GM06990 (cell line): Measurements from ENCODE around the gene FGF12.

Source experiments
- DNase-seq: peaks from one replicate; pipeline ENCODE4 v3.0.0-alpha.2; 2011; ENCODE audit not compliant: insufficient read length; ENCODE audit errors: extremely low read depth
- H3K27me3 ChIP-seq: replicated peaks from 2 replicates; pipeline ENCODE4 v1.6.0; 2011; ENCODE audit warnings: low read length; ENCODE audit not compliant: control insufficient read depth, insufficient read depth
- H3K36me3 ChIP-seq: 2 replicates; pipeline ENCODE4 v1.5.1; 2011; ENCODE audit warnings: low read length; ENCODE audit not compliant: control insufficient read depth, insufficient read depth
- H3K4me3 ChIP-seq: replicated peaks from 2 replicates; pipeline ENCODE4 v1.5.1; 2011; ENCODE audit warnings: low read depth, mild to moderate bottlenecking, control low read depth, low read length
- TF ChIP-seq, protein P1 (sequence below): IDR thresholded peaks from 2 replicates; pipeline ENCODE4 v1.5.1; 2011; ENCODE audit warnings: low read length, control low read depth, mild to moderate bottlenecking, inconsistent platforms; ENCODE audit not compliant: insufficient read depth, poor library complexity, severe bottlenecking

FGF12 gene

DNA sequence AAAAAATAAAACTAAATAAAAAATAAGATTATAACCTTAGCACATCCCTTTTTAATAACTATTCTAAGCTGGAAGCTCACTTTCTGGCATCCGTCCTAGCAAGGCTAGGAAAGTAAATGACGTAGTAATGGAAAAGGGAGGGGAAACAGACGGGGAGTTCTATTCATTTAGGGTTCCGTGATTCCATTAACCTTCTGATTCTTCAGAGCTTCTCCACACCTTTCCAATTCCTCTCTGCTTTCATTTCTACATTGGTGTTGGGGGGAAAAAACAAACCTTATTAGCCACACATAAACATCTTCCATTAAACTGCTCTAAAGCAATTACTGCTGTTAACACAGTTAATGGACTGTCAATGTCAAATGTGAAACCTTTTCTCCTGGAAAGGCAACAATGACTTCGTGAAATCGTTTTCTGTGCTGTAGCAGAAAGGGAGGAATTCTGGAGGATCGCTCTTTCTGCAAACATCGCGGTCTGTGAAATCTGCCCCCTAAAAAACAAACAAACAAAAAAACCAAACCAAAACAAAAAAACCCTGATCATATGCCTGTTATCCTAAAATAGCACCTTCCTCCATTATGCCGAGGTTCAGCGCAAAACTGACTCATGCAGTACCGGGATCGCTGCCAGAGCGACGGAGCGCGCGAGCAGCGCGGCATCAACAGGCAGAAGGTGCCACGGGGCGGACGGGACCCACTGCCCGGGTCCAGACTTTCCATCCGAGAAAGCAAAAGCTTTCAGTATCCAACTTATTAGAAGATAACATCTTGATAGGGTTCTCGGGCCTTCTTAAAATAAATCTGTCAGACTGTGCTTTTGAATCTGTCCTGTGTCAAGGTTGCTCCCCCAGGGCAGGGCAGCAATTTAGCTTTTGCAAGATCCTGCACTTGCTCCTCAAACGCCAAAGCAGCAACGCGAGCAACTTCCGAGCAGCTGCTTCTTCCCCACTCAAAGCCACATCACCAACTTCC is 156.2 kb downstream of the FGF12 start:
- TF ChIP-seq, protein P1, sequence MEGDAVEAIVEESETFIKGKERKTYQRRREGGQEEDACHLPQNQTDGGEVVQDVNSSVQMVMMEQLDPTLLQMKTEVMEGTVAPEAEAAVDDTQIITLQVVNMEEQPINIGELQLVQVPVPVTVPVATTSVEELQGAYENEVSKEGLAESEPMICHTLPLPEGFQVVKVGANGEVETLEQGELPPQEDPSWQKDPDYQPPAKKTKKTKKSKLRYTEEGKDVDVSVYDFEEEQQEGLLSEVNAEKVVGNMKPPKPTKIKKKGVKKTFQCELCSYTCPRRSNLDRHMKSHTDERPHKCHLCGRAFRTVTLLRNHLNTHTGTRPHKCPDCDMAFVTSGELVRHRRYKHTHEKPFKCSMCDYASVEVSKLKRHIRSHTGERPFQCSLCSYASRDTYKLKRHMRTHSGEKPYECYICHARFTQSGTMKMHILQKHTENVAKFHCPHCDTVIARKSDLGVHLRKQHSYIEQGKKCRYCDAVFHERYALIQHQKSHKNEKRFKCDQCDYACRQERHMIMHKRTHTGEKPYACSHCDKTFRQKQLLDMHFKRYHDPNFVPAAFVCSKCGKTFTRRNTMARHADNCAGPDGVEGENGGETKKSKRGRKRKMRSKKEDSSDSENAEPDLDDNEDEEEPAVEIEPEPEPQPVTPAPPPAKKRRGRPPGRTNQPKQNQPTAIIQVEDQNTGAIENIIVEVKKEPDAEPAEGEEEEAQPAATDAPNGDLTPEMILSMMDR: no peak
- no peaks in the 10 kb centered on the region for H3K36me3 ChIP-seq
- no peak overlapping the region for H3K4me3 ChIP-seq
- no peaks in the 10 kb centered on the region for H3K27me3 ChIP-seq
- DNase-seq: peak; percentile 9

DNA sequence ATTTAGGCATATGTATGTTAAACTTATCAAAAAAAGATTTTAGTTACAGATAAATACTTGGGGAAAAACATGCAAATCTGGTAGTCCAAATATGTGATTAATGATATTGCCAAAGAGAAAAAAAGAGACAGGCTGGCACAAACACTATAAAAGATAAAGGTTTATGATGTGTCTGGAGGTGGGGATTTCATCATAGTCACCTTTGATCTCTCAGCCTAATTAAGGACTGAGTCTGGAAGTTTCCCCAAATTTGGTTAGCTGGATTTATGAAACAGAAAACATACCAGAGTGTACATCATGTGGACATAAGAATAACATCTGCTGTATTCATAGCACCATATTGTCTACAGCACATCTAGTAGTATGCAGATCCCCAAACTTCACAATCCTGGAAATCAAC is 157.0 kb downstream of the FGF12 start:
- H3K4me3 ChIP-seq: no peak overlapping the region
- H3K27me3 ChIP-seq: no peaks in the 10 kb centered on the region
- no peak for DNase-seq
- H3K36me3 ChIP-seq: no peaks in the 10 kb centered on the region
- TF ChIP-seq, protein P1: no peak

DNA sequence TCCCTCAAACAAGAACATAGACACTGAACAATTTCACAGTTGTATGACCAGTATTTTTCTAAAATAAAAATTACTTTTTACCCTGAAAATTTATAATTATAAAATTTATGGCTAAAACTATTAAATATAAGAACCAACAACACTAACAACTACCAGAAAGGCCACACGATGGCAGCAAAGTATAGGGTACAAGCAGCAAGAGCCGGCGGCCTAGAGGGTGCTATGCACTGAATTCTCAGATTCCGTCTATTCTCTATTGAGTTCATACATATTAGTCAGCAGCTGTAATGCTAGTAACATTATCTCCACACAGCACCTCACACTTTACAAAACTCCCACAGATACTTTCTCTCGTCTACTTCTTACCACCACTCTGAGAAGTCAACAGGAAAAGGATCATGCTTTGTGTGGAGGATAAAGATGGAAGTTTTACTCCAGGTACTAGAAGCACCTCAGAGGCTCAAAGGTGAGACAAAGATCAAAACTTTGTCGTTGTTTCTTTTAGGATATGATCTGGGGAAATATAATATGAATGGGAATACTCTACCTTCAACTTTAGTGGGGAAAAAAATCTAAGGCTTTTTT is 160.5 kb downstream of the FGF12 start:
- TF ChIP-seq, protein P1: peak; percentile 60
- no peaks in the 10 kb centered on the region; the same call in 1 of the 2 replicates for H3K27me3 ChIP-seq
- no peaks in the 10 kb centered on the region for H3K36me3 ChIP-seq
- DNase-seq: peak; percentile 24
- no peak overlapping the region for H3K4me3 ChIP-seq

- Histone ChIP-seq H3K4me3 (no peak overlapping the region), H3K27me3 (no peaks in the 10 kb centered on the region; the same call in 1 of the 2 replicates), H3K36me3 (no peaks in the 10 kb centered on the region)
- DNase-seq: no peak
- TF ChIP-seq, protein P1: no peak
These were observed 162.7 kb downstream of the FGF12 start for GRCh38 chr3:192564611-192565010.

- Histone ChIP-seq H3K27me3 (no peaks in the 10 kb centered on the region; the same call in 1 of the 2 replicates), H3K36me3 (no peaks in the 10 kb centered on the region), H3K4me3 (no peak overlapping the region)
- DNase-seq: no peak
- TF ChIP-seq, protein P1: no peak
These were observed 163.9 kb downstream of the FGF12 start for GRCh38 chr3:192563417-192563816.
